H9 (cell line): Measurements from ENCODE around the gene ADRB1. TPM values are rescaled to one million over a fixed set of nuclear protein-coding genes. Genes with fewer than 3 reads are reported as not detected.

Source experiments
- DNase-seq: peaks from one replicate; pipeline ENCODE4 v3.0.0-alpha.2; 2017
- H2AFZ ChIP-seq: one replicate; pipeline ENCODE4 v1.6.1; 2013; ENCODE audit warnings: mild to moderate bottlenecking, low read length, control low read depth, moderate library complexity
- H2AK5ac ChIP-seq: 2 replicates; pipeline ENCODE4 v1.6.1; 2013; ENCODE audit warnings: low read length, control low read depth, mixed read lengths; ENCODE audit not compliant: insufficient read length
- H2BK120ac ChIP-seq: one replicate; pipeline ENCODE4 v1.6.1; 2013; ENCODE audit warnings: low read depth, mild to moderate bottlenecking, low read length, control low read depth, inconsistent platforms; ENCODE audit not compliant: poor library complexity, severe bottlenecking
- H2BK12ac ChIP-seq: 2 replicates; pipeline ENCODE4 v1.6.1; 2013; ENCODE audit warnings: low read length, control low read depth, mixed read lengths, low read depth; ENCODE audit not compliant: insufficient read length
- H2BK15ac ChIP-seq: 2 replicates; pipeline ENCODE4 v1.6.1; 2013; ENCODE audit warnings: low read depth, low read length, control low read depth
- H2BK20ac ChIP-seq: one replicate; pipeline ENCODE4 v1.6.1; 2013; ENCODE audit warnings: low read depth, mild to moderate bottlenecking, low read length, control low read depth, inconsistent platforms; ENCODE audit not compliant: poor library complexity, severe bottlenecking
- H2BK5ac ChIP-seq: 2 replicates; pipeline ENCODE4 v1.6.1; 2013; ENCODE audit warnings: low read length, control low read depth, mixed read lengths; ENCODE audit not compliant: insufficient read length
- H3K14ac ChIP-seq: 2 replicates; pipeline ENCODE4 v1.6.1; 2013; ENCODE audit warnings: low read length, control low read depth; ENCODE audit not compliant: insufficient read depth
- H3K18ac ChIP-seq: 2 replicates; pipeline ENCODE4 v1.6.1; 2013; ENCODE audit warnings: low read depth, mild to moderate bottlenecking, mixed read lengths, low read length, control low read depth; ENCODE audit not compliant: insufficient read length
- H3K23ac ChIP-seq: 2 replicates; pipeline ENCODE4 v1.6.1; 2013; ENCODE audit warnings: low read length, control low read depth, mixed read lengths, low read depth; ENCODE audit not compliant: insufficient read length
- H3K23me2 ChIP-seq: 2 replicates; pipeline ENCODE4 v1.6.1; 2013; ENCODE audit warnings: low read depth, mild to moderate bottlenecking, mixed read lengths, low read length, control low read depth; ENCODE audit not compliant: insufficient read length, poor library complexity, severe bottlenecking
- H3K27ac ChIP-seq: 2 replicates; pipeline ENCODE4 v1.5.1; 2013; ENCODE audit warnings: low read length, control low read depth, mixed read lengths, low read depth; ENCODE audit not compliant: insufficient read length
- H3K27me3 ChIP-seq: 2 replicates; pipeline ENCODE4 v1.6.1; 2013; ENCODE audit warnings: low read length, control low read depth, inconsistent platforms; ENCODE audit not compliant: insufficient read depth
- H3K4ac ChIP-seq: 2 replicates; pipeline ENCODE4 v1.6.1; 2013; ENCODE audit warnings: low read depth, mild to moderate bottlenecking, control low read depth, inconsistent platforms, low read length, moderate library complexity
- H3K4me1 ChIP-seq: 2 replicates; pipeline ENCODE4 v1.6.1; 2013; ENCODE audit warnings: low read length, control low read depth, inconsistent platforms; ENCODE audit not compliant: insufficient read depth
- H3K4me2 ChIP-seq: 2 replicates; pipeline ENCODE4 v1.6.1; 2013; ENCODE audit warnings: low read length, control low read depth, mixed read lengths; ENCODE audit not compliant: insufficient read length, insufficient read depth
- H3K56ac ChIP-seq: 2 replicates; pipeline ENCODE4 v1.6.1; 2013; ENCODE audit warnings: low read depth, mild to moderate bottlenecking, mixed read lengths, low read length, control low read depth; ENCODE audit not compliant: insufficient read length
- H3K79me1 ChIP-seq: 2 replicates; pipeline ENCODE4 v1.6.1; 2013; ENCODE audit warnings: low read depth, mild to moderate bottlenecking, moderate library complexity, low read length, control low read depth, inconsistent platforms; ENCODE audit not compliant: insufficient read depth, poor library complexity, severe bottlenecking
- H3K79me2 ChIP-seq: 2 replicates; pipeline ENCODE4 v1.6.1; 2013; ENCODE audit warnings: low read length, control low read depth, inconsistent platforms; ENCODE audit not compliant: insufficient read depth
- H3K9ac ChIP-seq: 2 replicates; pipeline ENCODE4 v1.6.1; 2013; ENCODE audit warnings: low read length, control low read depth, mixed read lengths; ENCODE audit not compliant: insufficient read length; ENCODE audit errors: extremely low read depth
- H3K9me3 ChIP-seq: one replicate; pipeline ENCODE4 v1.6.1; 2013; ENCODE audit warnings: low read depth, low read length, inconsistent platforms; ENCODE audit not compliant: control insufficient read depth
- H3T11ph ChIP-seq: one replicate; pipeline ENCODE4 v1.6.1; 2013; ENCODE audit warnings: mild to moderate bottlenecking, low read length, control low read depth, inconsistent platforms
- H4K20me1 ChIP-seq: one replicate; pipeline ENCODE4 v1.6.1; 2013; ENCODE audit not compliant: control insufficient read depth, insufficient read length, insufficient read depth
- H4K5ac ChIP-seq: 2 replicates; pipeline ENCODE4 v1.6.1; 2013; ENCODE audit warnings: low read depth, mild to moderate bottlenecking, mixed read lengths, low read length, control low read depth; ENCODE audit not compliant: insufficient read length
- H4K8ac ChIP-seq: replicated peaks from 2 replicates; pipeline ENCODE4 v1.6.1; 2013; ENCODE audit warnings: low read length, control low read depth, mixed read lengths, low read depth; ENCODE audit not compliant: insufficient read length
- H4K91ac ChIP-seq: 2 replicates; pipeline ENCODE4 v1.6.1; 2013; ENCODE audit warnings: low read depth, mild to moderate bottlenecking, moderate library complexity, mixed read lengths, low read length, control low read depth; ENCODE audit not compliant: insufficient read length
- H3K27ac Mint-ChIP-seq, 3 experiments: 2 replicates in 2 of 3; 3 replicates in 1 of 3; pipeline ENCODE4 v1.8.0; 2020 to 2021; ENCODE audit warnings: mixed read lengths in 3 of 3, mild to moderate bottlenecking in 1 of 3, moderate library complexity in 1 of 3
- H3K27me3 Mint-ChIP-seq: 2 replicates; pipeline ENCODE4 v1.8.0; 2021; ENCODE audit warnings: low read depth, mild to moderate bottlenecking, moderate library complexity, mixed read lengths
- H3K36me3 Mint-ChIP-seq, 3 experiments: 2 replicates in 2 of 3; 3 replicates in 1 of 3; pipeline ENCODE4 v1.8.0; 2020 to 2021; ENCODE audit warnings: low read depth in 3 of 3, mixed read lengths in 3 of 3; ENCODE audit not compliant: insufficient read depth in 1 of 3
- H3K4me1 Mint-ChIP-seq, 2 experiments: 2 replicates each; pipeline ENCODE4 v1.8.0; 2020; ENCODE audit warnings: mixed read lengths in 2 of 2
- H3K4me3 Mint-ChIP-seq, 2 experiments: 2 replicates in 1 of 2; 3 replicates in 1 of 2; pipeline ENCODE4 v1.8.0; 2020 to 2021; ENCODE audit warnings: mild to moderate bottlenecking in 2 of 2, mixed read lengths in 2 of 2, moderate library complexity in 1 of 2
- H3K9me3 Mint-ChIP-seq, 2 experiments: 2 replicates in 1 of 2; 3 replicates in 1 of 2; pipeline ENCODE4 v1.8.0; 2020; ENCODE audit warnings: mild to moderate bottlenecking in 2 of 2, mixed read lengths in 2 of 2, moderate library complexity in 1 of 2
- WGBS: extraction: QIAGEN DNeasy Blood & Tissue Kit; methylation state at CpG from one replicate; pipeline ENCODE4 v1.1.7; 2013; ENCODE audit warnings: missing lambda C conversion rate, low lambda C conversion rate, mixed read lengths; ENCODE audit not compliant: insufficient read length; ENCODE audit errors: extremely low coverage; 5-methylcytosine and 5-hydroxymethylcytosine counted together
- total RNA-seq: library from RNA; stranded (reverse); gene quantifications from 2 replicates; pipeline ENCODE4 v1.2.1, GENCODE V29; 2021
- TF ChIP-seq, protein P1 (sequence below): fragments of 200-600 bp; sonication (generic); conservative IDR thresholded peaks from 3 replicates; pipeline ENCODE4 v1.8.0; 2021; ENCODE audit warnings: antibody characterized with exemption, mild to moderate bottlenecking

Gene ADRB1
- total RNA-seq, 1 experiment from 2014 or later: 0.13 TPM

DNA sequence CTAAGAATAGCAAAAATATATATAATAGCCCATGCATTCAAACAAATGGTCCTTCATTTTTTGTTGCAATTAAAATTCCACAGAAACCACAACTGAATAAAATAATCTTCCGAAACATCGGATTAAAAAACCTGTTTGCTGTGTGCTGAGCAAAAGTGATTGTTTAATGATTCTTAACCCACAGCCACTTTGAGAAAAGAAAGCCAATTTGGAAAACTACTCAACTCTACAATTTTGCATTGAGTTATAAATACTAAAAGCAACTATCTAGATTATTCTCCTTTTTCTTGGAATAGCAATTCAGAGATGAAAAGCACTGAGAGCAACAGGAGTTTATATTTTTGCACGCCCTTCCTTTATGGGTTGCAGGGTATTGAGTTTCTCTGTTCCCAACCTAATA lies 8.0 kb downstream of the ADRB1 start:
- H3K23ac ChIP-seq: no peak overlapping the region
- no peaks in the 10 kb centered on the region for H3K9me3 ChIP-seq
- DNase-seq: no peak
- no peak overlapping the region for H3K27ac ChIP-seq
- Mint-ChIP-seq H3K4me1 (0 out of 4 replicates have a peak, but pooled peaks cover 0 to 2% of the 10 kb centered on the region in 2 experiments), H3K4me3 (no peak overlapping the region), H3K27ac (no peak overlapping the region), H3K36me3 (no peaks in the 10 kb centered on the region), H3K27me3 (peaks cover 53% of the 10 kb centered on the region), H3K9me3 (no peaks in the 10 kb centered on the region)
- no peak overlapping the region for H2BK12ac ChIP-seq
- no peak overlapping the region for H4K8ac ChIP-seq
- no peak overlapping the region for H3K14ac ChIP-seq
- H2BK120ac ChIP-seq: no peak overlapping the region
- no peak overlapping the region for H2AK5ac ChIP-seq
- H3K18ac ChIP-seq: no peak overlapping the region
- no peaks in the 10 kb centered on the region for H3K23me2 ChIP-seq
- no peak overlapping the region for H2AFZ ChIP-seq
- H3K79me1 ChIP-seq: no peaks in the 10 kb centered on the region
- TF ChIP-seq, protein P1, sequence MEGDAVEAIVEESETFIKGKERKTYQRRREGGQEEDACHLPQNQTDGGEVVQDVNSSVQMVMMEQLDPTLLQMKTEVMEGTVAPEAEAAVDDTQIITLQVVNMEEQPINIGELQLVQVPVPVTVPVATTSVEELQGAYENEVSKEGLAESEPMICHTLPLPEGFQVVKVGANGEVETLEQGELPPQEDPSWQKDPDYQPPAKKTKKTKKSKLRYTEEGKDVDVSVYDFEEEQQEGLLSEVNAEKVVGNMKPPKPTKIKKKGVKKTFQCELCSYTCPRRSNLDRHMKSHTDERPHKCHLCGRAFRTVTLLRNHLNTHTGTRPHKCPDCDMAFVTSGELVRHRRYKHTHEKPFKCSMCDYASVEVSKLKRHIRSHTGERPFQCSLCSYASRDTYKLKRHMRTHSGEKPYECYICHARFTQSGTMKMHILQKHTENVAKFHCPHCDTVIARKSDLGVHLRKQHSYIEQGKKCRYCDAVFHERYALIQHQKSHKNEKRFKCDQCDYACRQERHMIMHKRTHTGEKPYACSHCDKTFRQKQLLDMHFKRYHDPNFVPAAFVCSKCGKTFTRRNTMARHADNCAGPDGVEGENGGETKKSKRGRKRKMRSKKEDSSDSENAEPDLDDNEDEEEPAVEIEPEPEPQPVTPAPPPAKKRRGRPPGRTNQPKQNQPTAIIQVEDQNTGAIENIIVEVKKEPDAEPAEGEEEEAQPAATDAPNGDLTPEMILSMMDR: no peak
- no peak overlapping the region for H2BK15ac ChIP-seq
- H3K79me2 ChIP-seq: no peaks in the 10 kb centered on the region
- H4K91ac ChIP-seq: no peak overlapping the region
- WGBS: no CpG with 5 or more reads among the region's 3 CpGs
- H3K4me1 ChIP-seq: no peaks in the 10 kb centered on the region
- no peak overlapping the region for H3K56ac ChIP-seq
- no peak overlapping the region for H3T11ph ChIP-seq
- no peak overlapping the region for H3K4me2 ChIP-seq
- H2BK5ac ChIP-seq: no peak overlapping the region
- H3K27me3 ChIP-seq: peaks cover 3% of the 10 kb centered on the region; the same call in 1 of the 2 replicates
- H3K9ac ChIP-seq: no peak overlapping the region
- H4K5ac ChIP-seq: no peak overlapping the region
- no peaks in the 10 kb centered on the region for H4K20me1 ChIP-seq
- no peak overlapping the region for H2BK20ac ChIP-seq
- H3K4ac ChIP-seq: no peak overlapping the region
